HG02588 (cell line): ENCODE data around the gene PATL1.

Source experiments
- ATAC-seq: cut with Tn5 transposase; IDR thresholded peaks from one replicate; pipeline ENCODE4 v1.9.1; 2021; ENCODE audit warnings: mild to moderate bottlenecking, moderate library complexity; ENCODE audit not compliant: unreplicated experiment

Gene PATL1

GRCh38 chr11:59615637-59616395 lies 53.0 kb downstream of the PATL1 start, which contains the start of gene OSBP:
Gene OSBP (minus strand): TSS chr11:59615774. CDS start chr11:59615664, 110 bp downstream.
- peak; percentile 86 for ATAC-seq

- ATAC-seq: peak; percentile 5
These were observed 53.7 kb downstream of the PATL1 start for GRCh38 chr11:59615120-59615636.

GRCh38 chr11:59614277-59615119 lies 54.3 kb downstream of the PATL1 start:
- ATAC-seq: no peak

GRCh38 chr11:59611570-59612565 lies 57.0 kb downstream of the PATL1 start:
- ATAC-seq: no peak

GRCh38 chr11:59610289-59610688 lies 58.5 kb downstream of the PATL1 start:
- no peak for ATAC-seq

- no peak for ATAC-seq
These were observed 61.0 kb downstream of the PATL1 start for GRCh38 chr11:59607703-59608454.

GRCh38 chr11:59602432-59602831 lies 66.4 kb downstream of the PATL1 start:
- ATAC-seq: no peak

- no peak for ATAC-seq
These were observed 67.0 kb downstream of the PATL1 start for GRCh38 chr11:59601788-59602187.

- ATAC-seq: no peak
These were observed 68.2 kb downstream of the PATL1 start for GRCh38 chr11:59600636-59601035.

- no peak for ATAC-seq
These were observed 68.6 kb downstream of the PATL1 start for GRCh38 chr11:59600234-59600633.

GRCh38 chr11:59598961-59599360 lies 69.9 kb downstream of the PATL1 start:
- ATAC-seq: no peak
